Breast epithelium (tissue), 4 donors: ENCODE data around the gene KPNA4. TPM values are rescaled to one million over a fixed set of nuclear protein-coding genes. Genes with fewer than 3 reads are reported as not detected.

Source experiments
- DNase-seq, 2 donors: peaks; one replicate each; pipeline ENCODE4 v3.0.0-alpha.2; 2019; ENCODE audit warnings: low spot score in 2 of 2
- H3K27ac ChIP-seq, 2 donors: fragments of 200-600 bp; sonication (generic) in 1 of 2; one replicate each; pipeline ENCODE4 v1.5.1; 2016 to 2019; ENCODE audit warnings: mild to moderate bottlenecking in 1 of 2
- H3K27me3 ChIP-seq, 2 donors: fragments of 200-600 bp; sonication (generic) in 1 of 2; one replicate each; pipeline versions ENCODE4 v1.5.1 to v1.6.0; 2017 to 2019; ENCODE audit warnings: control low read depth in 1 of 2, mild to moderate bottlenecking in 1 of 2
- H3K36me3 ChIP-seq: fragments of 200-600 bp; one replicate; pipeline ENCODE4 v1.5.1; 2019
- H3K4me1 ChIP-seq, 2 donors: fragments of 200-600 bp; sonication (generic); one replicate each; pipeline ENCODE4 v1.5.1; 2016 to 2019; ENCODE audit warnings: control low read depth in 1 of 2
- H3K4me3 ChIP-seq, 3 donors: fragments of 200-600 bp; sonication (generic); 1 replicate in 2 of 3; 2 replicates in 1 of 3; pipeline ENCODE4 v1.5.1; 2016 to 2019; ENCODE audit warnings: mild to moderate bottlenecking in 3 of 3, moderate library complexity in 2 of 3
- H3K9me3 ChIP-seq, 2 donors: fragments of 200-600 bp; sonication (generic) in 1 of 2; one replicate each; pipeline ENCODE4 v1.5.1; 2016 to 2019; ENCODE audit warnings: control low read depth in 1 of 2
- POLR2A ChIP-seq: fragments of 450-650 bp; IDR thresholded peaks from one replicate; pipeline ENCODE4 v1.6.1; 2016; ENCODE audit warnings: antibody characterized with exemption, mild to moderate bottlenecking, moderate library complexity
- POLR2AphosphoS5 ChIP-seq, 3 donors: sonication (generic); formaldehyde crosslinking; IDR thresholded peaks; one replicate each; pipeline ENCODE4 v1.6.1; 2017; ENCODE audit warnings: antibody characterized with exemption in 3 of 3
- intact Hi-C: fragments of 100-400 bp; cut with DNase I; formaldehyde crosslinking; loops from one replicate; pipeline ENCODE4 v1.15.1; 2023; ENCODE audit warnings: low total_unique reads
- total RNA-seq, 3 donors: library from RNA; depleted of rRNA; stranded (reverse); fragments of >200 nt; gene quantifications; one replicate each; pipeline ENCODE4 v1.1.0, GENCODE V29; 2016
- TF ChIP-seq, protein P1 (sequence below), 3 donors: fragments of 450-650 bp; IDR thresholded peaks; one replicate each; pipeline ENCODE4 v1.5.1; 2016 to 2017; ENCODE audit warnings: antibody characterized with exemption in 3 of 3, mild to moderate bottlenecking in 3 of 3, moderate library complexity in 3 of 3

The KPNA4 gene
- total RNA-seq, 3 donors from 2014 or later: 25.2 to 39.2 (median 35.6) TPM

- intact Hi-C loops: no loop called here
- H3K4me1 ChIP-seq: no peaks in the 10 kb centered on the region
- TF ChIP-seq POLR2AphosphoS5 (IDR thresholded peaks at IDR 0.05) (no peak), POLR2A (no peak)
- TF ChIP-seq, protein P1, sequence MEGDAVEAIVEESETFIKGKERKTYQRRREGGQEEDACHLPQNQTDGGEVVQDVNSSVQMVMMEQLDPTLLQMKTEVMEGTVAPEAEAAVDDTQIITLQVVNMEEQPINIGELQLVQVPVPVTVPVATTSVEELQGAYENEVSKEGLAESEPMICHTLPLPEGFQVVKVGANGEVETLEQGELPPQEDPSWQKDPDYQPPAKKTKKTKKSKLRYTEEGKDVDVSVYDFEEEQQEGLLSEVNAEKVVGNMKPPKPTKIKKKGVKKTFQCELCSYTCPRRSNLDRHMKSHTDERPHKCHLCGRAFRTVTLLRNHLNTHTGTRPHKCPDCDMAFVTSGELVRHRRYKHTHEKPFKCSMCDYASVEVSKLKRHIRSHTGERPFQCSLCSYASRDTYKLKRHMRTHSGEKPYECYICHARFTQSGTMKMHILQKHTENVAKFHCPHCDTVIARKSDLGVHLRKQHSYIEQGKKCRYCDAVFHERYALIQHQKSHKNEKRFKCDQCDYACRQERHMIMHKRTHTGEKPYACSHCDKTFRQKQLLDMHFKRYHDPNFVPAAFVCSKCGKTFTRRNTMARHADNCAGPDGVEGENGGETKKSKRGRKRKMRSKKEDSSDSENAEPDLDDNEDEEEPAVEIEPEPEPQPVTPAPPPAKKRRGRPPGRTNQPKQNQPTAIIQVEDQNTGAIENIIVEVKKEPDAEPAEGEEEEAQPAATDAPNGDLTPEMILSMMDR (IDR thresholded peaks at IDR 0.05): no peak
- H3K36me3 ChIP-seq: no peaks in the 10 kb centered on the region
- no peaks in the 10 kb centered on the region for H3K27me3 ChIP-seq
- H3K4me3 ChIP-seq: no peak overlapping the region
- H3K9me3 ChIP-seq: peaks cover 12 to 20% of the 10 kb centered on the region in 2 donors
- no peak overlapping the region for H3K27ac ChIP-seq
- DNase-seq: no peak
Observed at GRCh38 chr3:160473221-160473620, 92.2 kb downstream of the KPNA4 start.

DNA sequence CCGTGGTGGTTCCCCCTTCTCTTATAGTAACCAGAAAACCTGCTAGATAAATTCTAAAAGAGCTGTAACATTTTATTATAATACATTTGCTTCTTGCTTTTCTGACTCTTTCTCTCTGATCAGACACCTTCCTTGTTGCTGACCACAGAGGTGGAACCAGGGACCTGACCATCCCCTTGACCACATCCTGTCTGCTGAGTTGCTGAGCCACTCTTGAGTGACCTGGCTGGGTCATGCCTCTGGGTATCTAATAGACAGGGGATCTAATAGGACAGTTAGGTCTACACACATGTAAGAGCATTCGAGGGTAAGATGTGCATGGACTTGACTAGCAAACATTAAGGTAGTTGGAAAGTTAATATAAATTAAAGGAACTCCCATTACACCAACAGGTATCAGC is 93.0 kb downstream of the KPNA4 start:
- Histone ChIP-seq H3K4me3 (no peak overlapping the region), H3K9me3 (peaks cover 12 to 20% of the 10 kb centered on the region in 2 donors), H3K27me3 (no peaks in the 10 kb centered on the region), H3K36me3 (no peaks in the 10 kb centered on the region), H3K4me1 (no peaks in the 10 kb centered on the region), H3K27ac (no peak overlapping the region)
- intact Hi-C loops: no loop called here
- TF ChIP-seq POLR2AphosphoS5 (IDR thresholded peaks at IDR 0.05): no peak
- TF ChIP-seq, protein P1 (IDR thresholded peaks at IDR 0.05): no peak
- no peak for TF ChIP-seq POLR2A
- DNase-seq: no peak

DNA sequence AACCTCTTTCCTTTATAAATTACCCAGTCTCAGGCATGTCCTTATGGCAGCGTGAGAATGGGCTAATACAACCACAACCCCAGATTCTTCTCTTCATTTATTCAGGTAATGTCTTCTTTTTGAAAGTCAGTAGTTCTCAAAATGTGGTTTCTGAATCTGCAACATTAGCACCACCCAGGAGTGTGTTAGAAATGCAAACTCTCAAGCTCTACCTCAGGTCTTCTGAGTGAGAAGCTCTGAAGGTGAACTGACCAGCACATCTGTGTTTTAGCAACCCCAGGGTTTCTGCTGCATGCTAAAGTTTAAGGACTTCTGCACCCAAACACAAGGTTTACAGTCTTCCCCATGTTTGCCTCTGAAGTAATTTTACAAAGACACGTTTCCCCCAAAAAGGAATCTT is 93.5 kb downstream of the KPNA4 start:
- Histone ChIP-seq H3K27ac (no peak overlapping the region), H3K4me1 (no peaks in the 10 kb centered on the region), H3K27me3 (no peaks in the 10 kb centered on the region), H3K9me3 (peaks cover 12 to 20% of the 10 kb centered on the region in 2 donors), H3K36me3 (no peaks in the 10 kb centered on the region), H3K4me3 (no peak overlapping the region)
- intact Hi-C loops: no loop called here
- no peak for TF ChIP-seq POLR2A
- TF ChIP-seq, protein P1 (IDR thresholded peaks at IDR 0.05): no peak
- TF ChIP-seq POLR2AphosphoS5 (IDR thresholded peaks at IDR 0.05): no peak
- DNase-seq: no peak

- no peak for DNase-seq
- intact Hi-C loops: no loop called here
- H3K4me1 ChIP-seq: no peaks in the 10 kb centered on the region
- no peak overlapping the region for H3K4me3 ChIP-seq
- no peak overlapping the region for H3K27ac ChIP-seq
- TF ChIP-seq POLR2AphosphoS5 (IDR thresholded peaks at IDR 0.05) (no peak), POLR2A (no peak)
- TF ChIP-seq, protein P1 (IDR thresholded peaks at IDR 0.05): no peak
- H3K36me3 ChIP-seq: no peaks in the 10 kb centered on the region
- H3K9me3 ChIP-seq: peaks cover 12 to 20% of the 10 kb centered on the region in 2 donors
- H3K27me3 ChIP-seq: no peaks in the 10 kb centered on the region
Observed at GRCh38 chr3:160470181-160470580, 95.2 kb downstream of the KPNA4 start.

- intact Hi-C loops: no loop called here
- Histone ChIP-seq H3K27ac (no peak overlapping the region), H3K4me3 (no peak overlapping the region), H3K9me3 (peaks cover 0 to 5% of the 10 kb centered on the region in 2 donors), H3K36me3 (no peaks in the 10 kb centered on the region), H3K27me3 (no peaks in the 10 kb centered on the region), H3K4me1 (no peaks in the 10 kb centered on the region)
- no peak for TF ChIP-seq POLR2A
- no peak for TF ChIP-seq POLR2AphosphoS5 (IDR thresholded peaks at IDR 0.05)
- TF ChIP-seq, protein P1 (IDR thresholded peaks at IDR 0.05): no peak
- no peak for DNase-seq
Observed at GRCh38 chr3:160464971-160465370, 100.4 kb downstream of the KPNA4 start.
